Measurements from ENCODE around the gene NEURL1.

DNA sequence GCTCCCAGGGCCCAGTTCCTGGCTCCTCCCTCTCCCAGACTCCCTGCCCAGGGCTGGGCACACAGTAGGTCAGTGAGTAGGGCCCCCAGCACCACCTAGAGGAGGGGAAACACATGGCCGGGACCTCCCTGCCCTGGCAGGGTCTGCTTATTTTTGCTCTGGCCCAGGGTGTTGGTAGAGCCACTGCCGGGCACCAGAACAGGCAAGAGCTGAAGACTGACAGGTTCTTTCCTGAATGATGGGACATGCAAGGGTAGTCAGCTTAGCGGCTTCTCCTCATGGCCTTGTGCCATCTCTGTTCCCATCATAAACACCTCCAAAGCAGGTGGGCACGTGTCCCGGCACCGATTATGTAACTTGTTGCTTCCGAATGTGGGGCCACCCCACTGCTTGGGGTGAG, 86.5 kb downstream of the NEURL1 start:
- TF ChIP-seq, protein P1, sequence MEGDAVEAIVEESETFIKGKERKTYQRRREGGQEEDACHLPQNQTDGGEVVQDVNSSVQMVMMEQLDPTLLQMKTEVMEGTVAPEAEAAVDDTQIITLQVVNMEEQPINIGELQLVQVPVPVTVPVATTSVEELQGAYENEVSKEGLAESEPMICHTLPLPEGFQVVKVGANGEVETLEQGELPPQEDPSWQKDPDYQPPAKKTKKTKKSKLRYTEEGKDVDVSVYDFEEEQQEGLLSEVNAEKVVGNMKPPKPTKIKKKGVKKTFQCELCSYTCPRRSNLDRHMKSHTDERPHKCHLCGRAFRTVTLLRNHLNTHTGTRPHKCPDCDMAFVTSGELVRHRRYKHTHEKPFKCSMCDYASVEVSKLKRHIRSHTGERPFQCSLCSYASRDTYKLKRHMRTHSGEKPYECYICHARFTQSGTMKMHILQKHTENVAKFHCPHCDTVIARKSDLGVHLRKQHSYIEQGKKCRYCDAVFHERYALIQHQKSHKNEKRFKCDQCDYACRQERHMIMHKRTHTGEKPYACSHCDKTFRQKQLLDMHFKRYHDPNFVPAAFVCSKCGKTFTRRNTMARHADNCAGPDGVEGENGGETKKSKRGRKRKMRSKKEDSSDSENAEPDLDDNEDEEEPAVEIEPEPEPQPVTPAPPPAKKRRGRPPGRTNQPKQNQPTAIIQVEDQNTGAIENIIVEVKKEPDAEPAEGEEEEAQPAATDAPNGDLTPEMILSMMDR (IDR thresholded peaks at IDR 0.05), result no peak
- no peak for TF ChIP-seq POLR2A (IDR thresholded peaks at IDR 0.05)
